A549 (cell line): ENCODE results near the gene HCRTR1. TPM values are rescaled to one million over a fixed set of nuclear protein-coding genes. Genes with fewer than 3 reads are reported as not detected.
A peak's percentile ranks its signal among the peaks of the same experiment; 100 is the strongest.

Experiments used
- ATAC-seq, 2 experiments: fragments of 200-7000 bp in 1 of 2; fragments of >200 bp in 1 of 2; cut with Nextera tagmentation in 1 of 2; cut with Tn5 transposase in 1 of 2; 3 replicates each; pipeline versions ENCODE4 v1.8.0 to v1.9.1; 2018 to 2020; ENCODE audit warnings: mild to moderate bottlenecking in 1 of 2, moderate library complexity in 1 of 2
- CTCF ChIA-PET: fragments of 300-600 bp; sonication (Branson Sonifier 250); formaldehyde crosslinking; extraction: SDS; loops from one replicate; lab custom pipeline; 2021; ENCODE audit warnings: antibody characterized with exemption, inconsistent platforms; lab: Yijun Ruan, JAX
- POLR2A ChIA-PET: fragments of 350-600 bp; formaldehyde crosslinking; extraction: SDS; loops from one replicate; lab custom pipeline; 2021; ENCODE audit warnings: antibody characterized with exemption, inconsistent platforms; lab: Yijun Ruan, JAX
- DNase-seq, 2 experiments: peaks; one replicate each; pipeline versions ENCODE4 v3.0.0 to v3.0.0-alpha.2; 2011 to 2016; ENCODE audit warnings: low read depth in 1 of 2, low spot score in 1 of 2
- FAIRE-seq: peaks from 2 replicates; lab custom pipeline; 2011; peaks lifted over from hg19 to GRCh38; lab: Jason Lieb, UNC
- H3K27ac ChIP-seq, 2 experiments: fragments of >200 bp; sonication (Bioruptor Twin); formaldehyde crosslinking; 3 replicates each; pipeline ENCODE4 v1.5.1; 2016 to 2017
- H3K4me1 ChIP-seq: fragments of >200 bp; sonication (Bioruptor Twin); formaldehyde crosslinking; 3 replicates; pipeline ENCODE4 v1.6.1; 2016
- H3K4me2 ChIP-seq: fragments of >200 bp; sonication (Bioruptor Twin); formaldehyde crosslinking; 3 replicates; pipeline ENCODE4 v1.6.1; 2016
- H3K4me3 ChIP-seq: fragments of >200 bp; sonication (Bioruptor Twin); formaldehyde crosslinking; 3 replicates; pipeline ENCODE4 v1.5.1; 2016
- H3K9me3 ChIP-seq: fragments of >200 bp; sonication (Bioruptor Twin); formaldehyde crosslinking; 3 replicates; pipeline ENCODE4 v1.6.1; 2016
- CHD4 ChIP-seq: fragments of 200-600 bp; sonication (generic); IDR thresholded peaks from 2 replicates; pipeline ENCODE4 v1.6.1; 2016; ENCODE audit warnings: antibody characterized with exemption, mild to moderate bottlenecking, borderline replicate concordance
- EHMT2 ChIP-seq: fragments of 200-600 bp; sonication (generic); IDR thresholded peaks from 2 replicates; pipeline ENCODE4 v1.6.1; 2016; ENCODE audit warnings: antibody characterized with exemption, low read depth, mild to moderate bottlenecking, moderate library complexity
- EP300 ChIP-seq, 2 experiments: fragments of >200 bp; sonication (Bioruptor Twin); formaldehyde crosslinking; IDR thresholded peaks; 2 replicates in 1 of 2; 3 replicates in 1 of 2; pipeline ENCODE4 v1.6.1; 2016 to 2017
- ESRRA ChIP-seq: fragments of 150-350 bp; IDR thresholded peaks from 2 replicates; pipeline ENCODE4 v1.6.1; 2014; ENCODE audit warnings: mild to moderate bottlenecking, low read length, borderline replicate concordance
- FOSB ChIP-seq: fragments of 250-450 bp; sonication (Bioruptor Pico); IDR thresholded peaks from 2 replicates; pipeline ENCODE4 v1.5.0; 2020; ENCODE audit warnings: mild to moderate bottlenecking, moderate library complexity
- FOXS1 ChIP-seq: fragments of 250-450 bp; sonication (Bioruptor Pico); IDR thresholded peaks from 2 replicates; pipeline ENCODE4 v1.5.0; 2020; ENCODE audit warnings: mild to moderate bottlenecking, moderate library complexity
- GATA3 ChIP-seq: IDR thresholded peaks from 2 replicates; pipeline ENCODE4 v1.6.1; 2012; ENCODE audit warnings: borderline replicate concordance
- HDAC2 ChIP-seq: fragments of 200-600 bp; sonication (generic); IDR thresholded peaks from 2 replicates; pipeline ENCODE4 v1.6.1; 2016
- HOXA7 ChIP-seq: fragments of 250-450 bp; sonication (Bioruptor Pico); IDR thresholded peaks from 2 replicates; pipeline ENCODE4 v1.5.0; 2020; ENCODE audit warnings: mild to moderate bottlenecking, moderate library complexity
- JUNB ChIP-seq: fragments of >200 bp; sonication (Bioruptor Twin); formaldehyde crosslinking; IDR thresholded peaks from 2 replicates; pipeline ENCODE4 v1.6.1; 2016
- MAFK ChIP-seq: fragments of 450-650 bp; IDR thresholded peaks from 2 replicates; pipeline ENCODE4 v1.6.1; 2014; ENCODE audit not compliant: partially characterized antibody
- MAZ ChIP-seq: fragments of 150-350 bp; IDR thresholded peaks from 2 replicates; pipeline ENCODE4 v1.6.1; 2014; ENCODE audit warnings: antibody characterized with exemption, low read depth, low read length, borderline replicate concordance
- POLR2A ChIP-seq: IDR thresholded peaks from 2 replicates; pipeline ENCODE4 v1.6.1; 2012; ENCODE audit warnings: mild to moderate bottlenecking, low read length
- POLR2AphosphoS2 ChIP-seq: conservative IDR thresholded peaks from 2 replicates; pipeline ENCODE4 v1.6.1; 2012; ENCODE audit warnings: low read length, improper control_type of control experiment, inconsistent platforms
- RARB ChIP-seq: fragments of 250-450 bp; sonication (Bioruptor Pico); IDR thresholded peaks from 2 replicates; pipeline ENCODE4 v1.8.0; 2021; ENCODE audit warnings: mild to moderate bottlenecking, moderate library complexity
- RFX5 ChIP-seq: fragments of 450-650 bp; IDR thresholded peaks from 2 replicates; pipeline ENCODE4 v1.7.1; 2014; ENCODE audit warnings: antibody characterized with exemption, mild to moderate bottlenecking, moderate library complexity
- RNF2 ChIP-seq: fragments of 200-600 bp; sonication (generic); IDR thresholded peaks from 2 replicates; pipeline ENCODE4 v1.6.1; 2016; ENCODE audit warnings: low read depth, mild to moderate bottlenecking, antibody characterized with exemption, moderate library complexity, borderline replicate concordance
- SMC3 ChIP-seq: fragments of >200 bp; sonication (Bioruptor Twin); formaldehyde crosslinking; IDR thresholded peaks from 3 replicates; pipeline ENCODE4 v1.6.1; 2018; ENCODE audit warnings: inconsistent platforms
- ZFP36 ChIP-seq: fragments of 450-650 bp; IDR thresholded peaks from 2 replicates; pipeline ENCODE4 v1.6.1; 2014; ENCODE audit warnings: borderline replicate concordance; ENCODE audit not compliant: partially characterized antibody
- ZSCAN20 ChIP-seq: fragments of 250-450 bp; sonication (Bioruptor Pico); IDR thresholded peaks from 2 replicates; pipeline ENCODE4 v1.8.0; 2022; ENCODE audit warnings: mild to moderate bottlenecking, moderate library complexity
- WGBS: methylation state at CpG from one replicate; pipeline ENCODE4 v1.1.6; 2017; ENCODE audit errors: missing lambda C conversion rate; 5-methylcytosine and 5-hydroxymethylcytosine counted together
- polyA plus RNA-seq, 4 experiments: library from polyadenylated mRNA; depleted of rRNA in 3 of 4; stranded (reverse); fragments of >200 nt; fragmentation: RNase III in 1 of 4; extraction: RNeasy Plus Mini Kit Qiagen cat#74134 plus additional on column Dnase treatment in 1 of 4; gene quantifications; 2 replicates in 3 of 4; 3 replicates in 1 of 4; pipeline ENCODE4 v1.2.3, GENCODE V29; 2011 to 2017
- TF ChIP-seq, protein P1 (sequence below): IDR thresholded peaks from 2 replicates; pipeline ENCODE4 v1.6.1; 2012
- TF ChIP-seq, protein P2 (sequence below): IDR thresholded peaks from 2 replicates; pipeline ENCODE4 v1.6.1; 2012; ENCODE audit warnings: low read depth, borderline replicate concordance

Gene HCRTR1
- polyA plus RNA-seq, 2 of the 4 experiments (the other 2 are of a cell fraction) = not detected

DNA sequence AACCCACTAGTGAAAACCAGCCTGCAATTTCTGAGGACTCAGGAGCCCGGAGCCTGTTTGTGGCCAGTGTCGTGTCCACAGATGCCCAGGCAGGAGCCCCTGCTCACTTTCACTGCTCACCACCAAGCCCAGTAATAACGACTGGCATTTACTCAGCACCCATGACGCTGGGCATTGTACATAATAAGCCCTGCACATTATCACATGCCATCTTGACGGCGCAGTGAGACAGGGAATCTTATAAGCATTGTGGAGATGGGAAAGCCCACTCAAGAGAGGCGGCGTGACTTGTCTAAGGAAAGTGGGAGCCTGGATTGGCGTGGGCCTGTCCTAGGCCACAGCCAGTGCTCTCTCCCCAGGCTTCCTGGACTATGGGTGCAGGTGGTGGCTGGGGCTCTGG is 55.9 kb downstream of the HCRTR1 start:
- TF ChIP-seq CHD4 (no peak), HDAC2 (no peak), ESRRA (no peak), HOXA7 (no peak), RARB (no peak), MAZ (no peak), SMC3 (no peak), EP300 (IDR thresholded peaks at IDR 0.05) (no peak), GATA3 (no peak), POLR2AphosphoS2 (no peak), EHMT2 (no peak), RFX5 (no peak), FOXS1 (CRISPR knock-in tag) (no peak)
- TF ChIP-seq, protein P1, sequence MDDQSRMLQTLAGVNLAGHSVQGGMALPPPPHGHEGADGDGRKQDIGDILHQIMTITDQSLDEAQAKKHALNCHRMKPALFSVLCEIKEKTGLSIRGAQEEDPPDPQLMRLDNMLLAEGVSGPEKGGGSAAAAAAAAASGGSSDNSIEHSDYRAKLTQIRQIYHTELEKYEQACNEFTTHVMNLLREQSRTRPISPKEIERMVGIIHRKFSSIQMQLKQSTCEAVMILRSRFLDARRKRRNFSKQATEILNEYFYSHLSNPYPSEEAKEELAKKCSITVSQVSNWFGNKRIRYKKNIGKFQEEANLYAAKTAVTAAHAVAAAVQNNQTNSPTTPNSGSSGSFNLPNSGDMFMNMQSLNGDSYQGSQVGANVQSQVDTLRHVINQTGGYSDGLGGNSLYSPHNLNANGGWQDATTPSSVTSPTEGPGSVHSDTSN = no peak
- TF ChIP-seq, protein P2, sequence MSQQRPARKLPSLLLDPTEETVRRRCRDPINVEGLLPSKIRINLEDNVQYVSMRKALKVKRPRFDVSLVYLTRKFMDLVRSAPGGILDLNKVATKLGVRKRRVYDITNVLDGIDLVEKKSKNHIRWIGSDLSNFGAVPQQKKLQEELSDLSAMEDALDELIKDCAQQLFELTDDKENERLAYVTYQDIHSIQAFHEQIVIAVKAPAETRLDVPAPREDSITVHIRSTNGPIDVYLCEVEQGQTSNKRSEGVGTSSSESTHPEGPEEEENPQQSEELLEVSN = no peak
- TF ChIP-seq, all 56 proteins: peak for 0
- FAIRE-seq = no peak
- peaks cover 15% of the 10 kb centered on the region for H3K4me1 ChIP-seq
- no peaks in the 10 kb centered on the region for H3K9me3 ChIP-seq
- POLR2A ChIA-PET = no interaction called here
- H3K4me2 ChIP-seq = no peak overlapping the region
- WGBS = 89% methylated on average over 9 of the region's 9 CpGs
- no peak for DNase-seq
- no peak overlapping the region for H3K4me3 ChIP-seq
- CTCF ChIA-PET = interaction anchor here (0.7 to 2.1 kb wide), 3 partner anchors 19 to 116 kb away, joined by 3 to 7 read pairs (median 4); no protein-coding TSS in a partner anchor
- H3K27ac ChIP-seq = no peak overlapping the region
- ATAC-seq = no peak

DNA sequence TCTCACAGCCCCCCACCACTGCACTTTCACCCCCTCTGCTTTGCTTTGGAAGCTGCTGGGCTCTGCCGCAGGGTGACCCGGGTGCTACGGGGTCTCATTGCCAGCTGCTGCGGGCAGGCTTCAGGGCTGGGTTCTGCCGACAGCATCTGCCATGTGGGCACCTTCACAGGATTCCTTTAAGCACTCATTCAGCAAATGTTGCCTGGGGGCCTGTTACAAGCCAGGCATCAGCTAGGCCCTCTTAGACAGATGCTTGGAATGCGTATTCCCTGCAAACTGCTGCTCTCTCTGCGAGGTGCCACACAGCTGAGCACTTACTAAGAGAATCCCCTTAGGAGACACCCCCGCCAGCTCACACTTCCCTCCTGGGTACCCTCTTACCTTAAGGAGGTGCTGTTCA is 57.1 kb downstream of the HCRTR1 start:
- 77% methylated on average over 5 of the region's 8 CpGs for WGBS
- DNase-seq = no peak
- H3K4me2 ChIP-seq = no peak overlapping the region
- TF ChIP-seq MAFK = no peak
- H3K9me3 ChIP-seq = no peaks in the 10 kb centered on the region
- peaks cover 11% of the 10 kb centered on the region for H3K4me1 ChIP-seq
- ChIA-PET POLR2A (no interaction called here), CTCF (interaction anchor here (1.1 to 6.6 kb wide), 5 partner anchors 11 to 115 kb away, joined by 3 to 36 read pairs (median 7); no protein-coding TSS in a partner anchor)
- H3K27ac ChIP-seq = peak overlapping the region in 1 of 2 experiments; percentile 49; a peak in 2 of 6 replicates
- no peak for FAIRE-seq
- no peak overlapping the region for H3K4me3 ChIP-seq
- no peak for ATAC-seq

DNA sequence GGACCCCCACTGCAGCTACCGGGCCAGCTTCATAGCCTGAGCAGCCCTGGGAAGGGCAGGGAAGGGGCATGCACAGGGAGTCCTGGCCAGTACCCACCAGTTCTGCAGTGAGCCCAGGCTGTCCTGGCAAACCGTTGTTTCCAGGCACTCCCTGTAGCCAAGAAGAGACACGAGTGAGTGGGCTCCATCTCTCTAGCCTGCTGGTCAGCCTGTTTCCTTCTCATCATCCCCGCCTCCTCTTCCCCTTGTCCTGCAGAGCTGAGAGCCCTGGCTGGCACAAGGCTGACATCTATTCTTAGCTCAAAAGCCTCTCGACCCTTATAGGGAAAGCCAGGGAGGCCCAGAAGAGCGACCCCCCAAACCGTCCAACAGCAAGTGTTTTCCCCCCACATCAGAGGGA is 57.7 kb downstream of the HCRTR1 start:
- H3K27ac ChIP-seq = peak overlapping the region in 1 of 2 experiments; percentile 49; a peak in 1 of 6 replicates
- POLR2A ChIA-PET = no interaction called here
- CTCF ChIA-PET = interaction anchor here (0.8 to 6.6 kb wide), 7 partner anchors 11 to 114 kb away, joined by 3 to 36 read pairs (median 5); no protein-coding TSS in a partner anchor
- 72% methylated on average over 7 of the region's 7 CpGs for WGBS
- FAIRE-seq (no peak), ATAC-seq (no peak)
- no peaks in the 10 kb centered on the region for H3K9me3 ChIP-seq
- TF ChIP-seq GATA3 (no peak), POLR2A (no peak), ZFP36 (no peak), FOXS1 (CRISPR knock-in tag) (no peak), ZSCAN20 (CRISPR knock-in tag) (no peak), JUNB (no peak), HOXA7 (no peak)
- TF ChIP-seq, all 56 proteins: peak for 0
- no peak for DNase-seq
- H3K4me3 ChIP-seq = no peak overlapping the region
- H3K4me1 ChIP-seq = peaks cover 5% of the 10 kb centered on the region
- H3K4me2 ChIP-seq = no peak overlapping the region

DNA sequence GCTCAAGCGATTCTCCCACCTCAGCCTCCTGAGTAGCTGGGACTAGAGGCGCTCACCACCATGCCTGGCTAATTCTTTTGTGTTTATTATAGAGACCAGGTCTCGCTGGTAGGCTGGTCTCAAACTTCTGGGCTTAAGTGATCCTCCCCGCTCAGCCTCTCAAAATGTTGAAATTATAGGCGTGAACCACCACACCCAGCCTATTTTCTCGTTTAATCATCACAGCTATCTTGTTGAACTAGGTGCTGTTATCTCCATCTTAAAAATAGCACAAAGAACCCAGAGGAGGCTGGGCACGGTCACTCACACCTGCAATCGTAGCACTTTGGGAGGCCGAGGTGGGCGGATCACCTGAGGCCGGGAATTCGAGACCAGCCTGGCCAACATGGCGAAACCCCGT is 58.3 kb downstream of the HCRTR1 start:
- H3K4me1 ChIP-seq = no peaks in the 10 kb centered on the region
- POLR2A ChIA-PET = no interaction called here
- FAIRE-seq (no peak), ATAC-seq (no peak), DNase-seq (no peak)
- no peak overlapping the region for H3K27ac ChIP-seq
- H3K4me2 ChIP-seq = no peak overlapping the region
- 84% methylated on average over 14 of the region's 14 CpGs for whole genome bisulfite sequencing
- no peak for TF ChIP-seq FOSB (CRISPR knock-in tag)
- no peak for TF ChIP-seq RNF2
- TF ChIP-seq MAZ = no peak
- no peak for TF ChIP-seq FOXS1 (CRISPR knock-in tag)
- no peak overlapping the region for H3K4me3 ChIP-seq
- CTCF ChIA-PET = interaction anchor here (0.8 to 6.6 kb wide), 5 partner anchors 11 to 42 kb away, joined by 3 to 36 read pairs (median 5); no protein-coding TSS in a partner anchor
- no peaks in the 10 kb centered on the region for H3K9me3 ChIP-seq

Other genes starting within 250 kb of the HCRTR1 start
- gene FABP3, start 244.6 kb upstream of the HCRTR1 start, polyA plus RNA-seq (2011; rRNA removed) = not detected in 2 replicates
- gene FABP3, start 244.6 kb upstream of the HCRTR1 start, polyA plus RNA-seq (2017; fragmentation: RNase III; extraction: RNeasy Plus Mini Kit Qiagen cat#74134 plus additional on column Dnase treatment) = not detected in 3 replicates
- gene SERINC2, start 204.5 kb upstream of the HCRTR1 start, polyA plus RNA-seq (2011; rRNA removed) = 6.0 and 7.5 TPM in 2 replicates
- gene SERINC2, start 204.5 kb upstream of the HCRTR1 start, polyA plus RNA-seq (2017; fragmentation: RNase III; extraction: RNeasy Plus Mini Kit Qiagen cat#74134 plus additional on column Dnase treatment) = 16.1 to 21.1 TPM (median 16.3 TPM) in 3 replicates
- gene TINAGL1, start 41.2 kb upstream of the HCRTR1 start, polyA plus RNA-seq (2011; rRNA removed) = 0.09 and 0.22 TPM in 2 replicates
- gene TINAGL1, start 41.2 kb upstream of the HCRTR1 start, polyA plus RNA-seq (2017; fragmentation: RNase III; extraction: RNeasy Plus Mini Kit Qiagen cat#74134 plus additional on column Dnase treatment) = 0.88 to 1.2 TPM (median 1.1 TPM) in 3 replicates
- 47.6 and 62.9 TPM in 2 replicates for gene PEF1, start 27.2 kb downstream of the HCRTR1 start, polyA plus RNA-seq (2011; rRNA removed)
- 37.3 to 38.5 TPM (median 38.3 TPM) in 3 replicates for gene PEF1, start 27.2 kb downstream of the HCRTR1 start, polyA plus RNA-seq (2017; fragmentation: RNase III; extraction: RNeasy Plus Mini Kit Qiagen cat#74134 plus additional on column Dnase treatment)
- 1.4 and 1.5 TPM in 2 replicates for gene COL16A1, start 86.3 kb downstream of the HCRTR1 start, polyA plus RNA-seq (2011; rRNA removed)
- gene COL16A1, start 86.3 kb downstream of the HCRTR1 start, polyA plus RNA-seq (2017; fragmentation: RNase III; extraction: RNeasy Plus Mini Kit Qiagen cat#74134 plus additional on column Dnase treatment) = 8.1 to 11.1 TPM (median 10.4 TPM) in 3 replicates
- gene ADGRB2, start 146.7 kb downstream of the HCRTR1 start, polyA plus RNA-seq (2011; rRNA removed) = 2.3 and 2.7 TPM in 2 replicates
- gene ADGRB2, start 146.7 kb downstream of the HCRTR1 start, polyA plus RNA-seq (2017; fragmentation: RNase III; extraction: RNeasy Plus Mini Kit Qiagen cat#74134 plus additional on column Dnase treatment) = 6.3 to 7.0 TPM (median 6.6 TPM) in 3 replicates
- 0.98 and 1.2 TPM in 2 replicates for gene SPOCD1, start 198.3 kb downstream of the HCRTR1 start, polyA plus RNA-seq (2011; rRNA removed)
- gene SPOCD1, start 198.3 kb downstream of the HCRTR1 start, polyA plus RNA-seq (2017; fragmentation: RNase III; extraction: RNeasy Plus Mini Kit Qiagen cat#74134 plus additional on column Dnase treatment) = 4.8 to 6.4 TPM (median 5.5 TPM) in 3 replicates